Loucy (cell line): ENCODE measurements around the gene NOTCH1.

Source experiments
- CTCF ChIP-seq: fragments of 200-600 bp; sonication (generic); conservative IDR thresholded peaks from 2 replicates; pipeline ENCODE4 v1.5.1; 2014; ENCODE audit warnings: mild to moderate bottlenecking, antibody characterized with exemption, low read length
- EZH2phosphoT487 ChIP-seq: fragments of 200-600 bp; IDR thresholded peaks from 2 replicates; pipeline ENCODE4 v1.6.1; 2018; ENCODE audit warnings: antibody characterized with exemption, mild to moderate bottlenecking, moderate library complexity, borderline replicate concordance

DNA sequence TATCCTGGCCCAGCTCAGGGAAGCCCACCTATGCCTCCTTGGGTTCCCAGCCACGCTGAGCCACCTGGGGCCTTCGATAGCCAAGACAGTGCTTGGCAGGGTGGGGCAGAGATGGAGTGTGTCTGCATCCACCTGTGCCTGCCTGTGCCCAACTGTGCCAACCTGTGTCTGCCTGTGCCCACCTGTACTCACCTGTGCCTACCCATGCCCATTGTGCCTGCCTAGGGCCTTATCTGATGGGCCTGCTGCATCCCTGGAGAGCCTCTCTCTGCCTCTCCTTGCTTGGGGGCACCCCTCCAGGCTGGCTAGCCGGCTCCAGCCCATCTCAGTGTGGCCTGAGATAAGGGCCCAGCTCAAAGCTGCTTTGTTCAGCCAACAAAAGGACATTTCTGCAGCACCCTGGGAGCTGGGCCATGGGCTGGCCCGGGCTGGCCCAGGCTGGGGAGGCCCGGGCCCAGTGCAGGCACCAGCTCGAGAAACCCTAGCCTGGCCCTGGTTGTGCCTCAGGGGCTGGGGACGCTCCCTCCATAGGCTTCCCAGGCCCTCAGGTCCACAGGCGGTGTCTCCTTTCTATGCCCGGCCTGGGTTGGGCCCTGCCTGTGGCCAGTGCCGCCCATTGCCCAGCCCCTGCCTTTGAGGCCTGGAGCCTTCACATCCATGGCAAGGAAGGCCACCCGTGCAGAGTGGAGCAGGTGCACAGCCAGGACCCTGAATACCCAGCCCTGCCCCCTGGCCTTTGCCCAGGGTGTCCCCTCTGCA lies 37.3 kb upstream of the NOTCH1 start:
- no peak for TF ChIP-seq CTCF
- no peak for TF ChIP-seq EZH2phosphoT487
